WTC11 (cell line): ENCODE results near the gene NFATC1. TPM values are rescaled to one million over a fixed set of nuclear protein-coding genes. Genes with fewer than 3 reads are reported as not detected.

ENCODE experiments used
- ATAC-seq: fragments of 200-7000 bp; cut with Tn5 transposase; 2 replicates; pipeline ENCODE4 v1.10.0; 2021; ENCODE audit warnings: mild to moderate bottlenecking, moderate library complexity
- CTCF ChIA-PET: fragments of 300-600 bp; sonication (Branson Sonifier 250); formaldehyde crosslinking; loops from one replicate; lab custom pipeline; 2021; ENCODE audit warnings: antibody characterized with exemption; lab: Charles Lee
- POLR2A ChIA-PET: fragments of 350-600 bp; sonication (Branson Sonifier 250); formaldehyde crosslinking; loops from one replicate; lab custom pipeline; 2021; ENCODE audit warnings: antibody characterized with exemption; lab: Charles Lee
- DNase-seq: peaks from one replicate; pipeline ENCODE4 v3.0.0; 2021; ENCODE audit warnings: low spot score
- H3K27ac Mint-ChIP-seq: 2 replicates; pipeline ENCODE4 v1.8.0; 2021; ENCODE audit warnings: mixed read lengths
- H3K27me3 Mint-ChIP-seq: 2 replicates; pipeline ENCODE4 v1.8.0; 2021; ENCODE audit warnings: low read depth, mild to moderate bottlenecking, moderate library complexity, mixed read lengths
- H3K36me3 Mint-ChIP-seq: 2 replicates; pipeline ENCODE4 v1.8.0; 2021; ENCODE audit warnings: mixed read lengths
- H3K4me1 Mint-ChIP-seq: 2 replicates; pipeline ENCODE4 v1.8.0; 2022; ENCODE audit warnings: mixed read lengths
- H3K4me3 Mint-ChIP-seq: 2 replicates; pipeline ENCODE4 v1.8.0; 2021; ENCODE audit warnings: mild to moderate bottlenecking, moderate library complexity, mixed read lengths
- H3K9me3 Mint-ChIP-seq: 2 replicates; pipeline ENCODE4 v1.8.0; 2021; ENCODE audit warnings: mixed read lengths
- FOXP4 ChIP-seq: sonication (generic); formaldehyde crosslinking; IDR thresholded peaks from 2 replicates; pipeline ENCODE4 v1.8.0; 2022; ENCODE audit warnings: mild to moderate bottlenecking, missing genetic modification reagents
- KAT7 ChIP-seq: sonication (generic); formaldehyde crosslinking; IDR thresholded peaks from 2 replicates; pipeline ENCODE4 v1.8.1; 2023; ENCODE audit warnings: missing genetic modification reagents, mild to moderate bottlenecking, borderline replicate concordance
- MYBL2 ChIP-seq: sonication (generic); formaldehyde crosslinking; IDR thresholded peaks from 2 replicates; pipeline ENCODE4 v1.8.1; 2023; ENCODE audit warnings: mild to moderate bottlenecking, moderate library complexity, missing genetic modification reagents
- NR2C2 ChIP-seq: sonication (generic); formaldehyde crosslinking; IDR thresholded peaks from 2 replicates; pipeline ENCODE4 v1.8.0; 2022; ENCODE audit warnings: mild to moderate bottlenecking, missing genetic modification reagents
- NR3C1 ChIP-seq: sonication (generic); formaldehyde crosslinking; conservative IDR thresholded peaks from 2 replicates; pipeline ENCODE4 v1.8.1; 2023; ENCODE audit warnings: low read depth, mild to moderate bottlenecking, missing genetic modification reagents
- SP1 ChIP-seq: sonication (generic); formaldehyde crosslinking; conservative IDR thresholded peaks from 2 replicates; pipeline ENCODE4 v1.8.1; 2022; ENCODE audit warnings: missing genetic modification reagents
- TCF7 ChIP-seq: sonication (generic); formaldehyde crosslinking; IDR thresholded peaks from 2 replicates; pipeline ENCODE4 v1.8.0; 2022; ENCODE audit warnings: mild to moderate bottlenecking, low read depth, missing genetic modification reagents, moderate library complexity
- ZNF138 ChIP-seq: sonication (generic); formaldehyde crosslinking; conservative IDR thresholded peaks from 2 replicates; pipeline ENCODE4 v1.8.1; 2022; ENCODE audit warnings: mild to moderate bottlenecking, moderate library complexity, missing genetic modification reagents
- ZNF281 ChIP-seq: sonication (generic); formaldehyde crosslinking; IDR thresholded peaks from 2 replicates; pipeline ENCODE4 v1.8.0; 2023; ENCODE audit warnings: mild to moderate bottlenecking, missing genetic modification reagents
- ZNF416 ChIP-seq: fragments of 250-450 bp; sonication (Bioruptor Pico); IDR thresholded peaks from 2 replicates; pipeline ENCODE4 v1.9.0; 2021; ENCODE audit warnings: mild to moderate bottlenecking, inconsistent platforms
- ZNF423 ChIP-seq: fragments of 250-450 bp; sonication (Bioruptor Pico); IDR thresholded peaks from 2 replicates; pipeline ENCODE4 v2.1.2; 2022; ENCODE audit warnings: mild to moderate bottlenecking, moderate library complexity
- ZNF425 ChIP-seq: fragments of 250-450 bp; sonication (Bioruptor Pico); conservative IDR thresholded peaks from 2 replicates; pipeline ENCODE4 v1.9.0; 2021; ENCODE audit warnings: mild to moderate bottlenecking
- ZNF532 ChIP-seq: fragments of 250-450 bp; sonication (Bioruptor Pico); IDR thresholded peaks from 2 replicates; pipeline ENCODE4 v1.9.0; 2021; ENCODE audit warnings: mild to moderate bottlenecking, borderline replicate concordance
- total RNA-seq: library from RNA; stranded (reverse); gene quantifications from 3 replicates; pipeline ENCODE4 v1.2.3, GENCODE V29; 2021

The NFATC1 gene
- total RNA-seq, 1 experiment from 2014 or later, result 20.2 TPM

- H3K4me1 Mint-ChIP-seq, result peaks cover 4% of the 10 kb centered on the region
- no peak overlapping the region for H3K4me3 Mint-ChIP-seq
- CTCF ChIA-PET, result no interaction called here
- H3K27ac Mint-ChIP-seq, result peak overlapping the region; percentile 60
- H3K9me3 Mint-ChIP-seq, result no peaks in the 10 kb centered on the region
- TF ChIP-seq ZNF281 (no peak), NR3C1 (no peak), MYBL2 (CRISPR knock-in tag) (no peak), ZNF138 (CRISPR knock-in tag) (no peak), ZNF532 (CRISPR knock-in tag) (no peak), FOXP4 (no peak)
- DNase-seq (no peak), ATAC-seq (no peak)
- POLR2A ChIA-PET, result no interaction called here
- no peaks in the 10 kb centered on the region for H3K27me3 Mint-ChIP-seq
- peaks cover 5% of the 10 kb centered on the region; the same call in 1 of the 2 replicates for H3K36me3 Mint-ChIP-seq
Observed at GRCh38 chr18:79451237-79452125, 55.8 kb downstream of the NFATC1 start.

- peak overlapping the region; percentile 60; the same call in 1 of the 2 replicates for H3K27ac Mint-ChIP-seq
- ChIA-PET POLR2A (no interaction called here), CTCF (no interaction called here)
- ATAC-seq, result no peak
- H3K9me3 Mint-ChIP-seq, result no peaks in the 10 kb centered on the region
- no peak for TF ChIP-seq ZNF423 (CRISPR knock-in tag)
- no peaks in the 10 kb centered on the region for H3K4me1 Mint-ChIP-seq
- no peaks in the 10 kb centered on the region for H3K27me3 Mint-ChIP-seq
- no peak for DNase-seq
- peaks cover 5% of the 10 kb centered on the region; the same call in 1 of the 2 replicates for H3K36me3 Mint-ChIP-seq
- no peak overlapping the region for H3K4me3 Mint-ChIP-seq
Observed at GRCh38 chr18:79452190-79452990, 56.7 kb downstream of the NFATC1 start.

- DNase-seq (no peak), ATAC-seq (no peak)
- H3K27me3 Mint-ChIP-seq, result no peaks in the 10 kb centered on the region
- H3K4me1 Mint-ChIP-seq, result no peaks in the 10 kb centered on the region
- POLR2A ChIA-PET, result no interaction called here
- no peak overlapping the region for H3K4me3 Mint-ChIP-seq
- H3K36me3 Mint-ChIP-seq, result peaks cover 5% of the 10 kb centered on the region; the same call in 1 of the 2 replicates
- CTCF ChIA-PET, result no interaction called here
- no peak overlapping the region for H3K27ac Mint-ChIP-seq
- H3K9me3 Mint-ChIP-seq, result no peaks in the 10 kb centered on the region
- TF ChIP-seq ZNF425 (CRISPR knock-in tag) (no peak), MYBL2 (CRISPR knock-in tag) (no peak), NR2C2 (no peak), TCF7 (no peak), SP1 (CRISPR knock-in tag) (no peak), ZNF416 (no peak), KAT7 (CRISPR knock-in tag) (no peak)
Observed at GRCh38 chr18:79452991-79453645, 57.4 kb downstream of the NFATC1 start.
